Progenitor cell of endocrine pancreas (in vitro differentiated cells): Measurements from ENCODE around the gene GJB1. TPM values are rescaled to one million over a fixed set of nuclear protein-coding genes. Genes with fewer than 3 reads are reported as not detected.
"Not testable (repeated sequence)": the region's sequence is repeated elsewhere in the genome, so short reads cannot be mapped to it uniquely, and the experiment has no call there.

Source experiments
- DNase-seq: peaks from one replicate; pipeline ENCODE4 v3.0.0; 2021; ENCODE audit warnings: low spot score; ENCODE audit not compliant: unreplicated experiment
- H3K27ac Mint-ChIP-seq: 2 replicates; pipeline ENCODE4 v1.8.0; 2021; ENCODE audit warnings: mild to moderate bottlenecking, moderate library complexity, mixed read lengths
- H3K27me3 Mint-ChIP-seq: 2 replicates; pipeline ENCODE4 v1.8.0; 2021; ENCODE audit warnings: mixed read lengths
- H3K36me3 Mint-ChIP-seq: 2 replicates; pipeline ENCODE4 v1.8.0; 2022; ENCODE audit warnings: mixed read lengths; ENCODE audit not compliant: insufficient read depth
- H3K4me1 Mint-ChIP-seq: 2 replicates; pipeline ENCODE4 v1.8.0; 2021; ENCODE audit warnings: low read depth, mixed read lengths
- H3K4me3 Mint-ChIP-seq: 2 replicates; pipeline ENCODE4 v1.8.0; 2021; ENCODE audit warnings: low read depth, mild to moderate bottlenecking, moderate library complexity, mixed read lengths
- H3K9me3 Mint-ChIP-seq: 2 replicates; pipeline ENCODE4 v1.8.0; 2021; ENCODE audit warnings: low read depth, mixed read lengths
- total RNA-seq: library from RNA; stranded (reverse); gene quantifications from 2 replicates; pipeline ENCODE4 v1.2.1, GENCODE V29; 2021
- TF ChIP-seq, protein P1 (sequence below): fragments of 200-600 bp; sonication (generic); IDR thresholded peaks from one replicate; pipeline ENCODE4 v1.5.0; 2021; ENCODE audit warnings: antibody characterized with exemption, mild to moderate bottlenecking; ENCODE audit not compliant: unreplicated experiment

The GJB1 gene
- total RNA-seq, 1 donor from 2014 or later: 22.2 TPM

DNA sequence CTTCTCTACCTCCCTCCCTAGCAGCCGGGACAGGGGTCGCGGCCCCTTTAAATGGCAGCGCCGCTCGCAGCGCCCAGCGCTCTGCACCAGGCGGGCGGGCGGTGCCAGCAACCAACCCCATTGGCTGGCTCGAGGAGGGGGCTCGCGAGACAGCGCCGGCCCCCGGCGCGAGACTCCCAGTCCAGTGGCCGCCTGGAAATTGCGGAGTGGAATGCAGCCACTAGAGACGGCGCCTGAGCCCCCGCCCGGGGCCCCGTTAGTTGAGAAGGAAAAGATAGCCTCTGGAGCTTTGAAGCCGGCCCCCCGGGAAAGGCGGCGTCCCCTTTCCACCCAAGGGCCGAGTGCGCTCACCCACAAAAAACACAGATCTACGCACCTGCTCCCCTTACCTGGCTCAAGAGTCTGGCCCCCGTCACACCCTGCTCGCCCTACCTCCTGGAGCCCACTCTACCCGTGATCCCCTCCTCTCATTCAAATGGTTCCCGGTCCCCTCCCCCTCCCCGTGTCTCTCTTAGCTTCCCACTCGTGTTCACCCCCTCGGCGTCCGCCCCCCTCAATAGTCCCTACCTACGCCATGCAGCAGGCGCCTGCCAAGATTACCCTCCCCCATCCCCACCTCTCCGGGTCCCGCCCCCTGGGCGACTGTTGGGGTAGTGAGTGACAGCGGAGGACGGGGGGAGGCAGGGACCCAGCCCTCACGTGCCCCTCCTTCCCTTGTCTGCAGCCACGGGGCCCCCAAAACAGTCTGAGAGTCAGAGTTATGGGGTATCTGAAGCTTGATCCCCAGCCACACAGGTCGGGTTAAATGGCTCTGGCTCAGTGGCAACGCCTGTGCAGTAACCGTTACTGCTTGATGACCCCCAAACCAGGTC, 31.3 kb downstream of the GJB1 start, which contains the start of gene ZMYM3:
Gene ZMYM3 (minus strand): TSS at position 49 of the 872 bp plus-strand sequence. CDS start 885 bp downstream, outside the sequence.
- peaks cover 7% of the 10 kb centered on the region for H3K9me3 Mint-ChIP-seq
- peaks cover 6% of the 10 kb centered on the region for H3K36me3 Mint-ChIP-seq
- H3K4me1 Mint-ChIP-seq: peaks cover 22% of the 10 kb centered on the region
- H3K27ac Mint-ChIP-seq: peak within 1 kb of the TSS; percentile 91
- H3K27me3 Mint-ChIP-seq: no peaks in the 10 kb centered on the region
- H3K4me3 Mint-ChIP-seq: peak within 1 kb of the TSS; percentile 96
- DNase-seq: peak; percentile 70
- TF ChIP-seq, protein P1, sequence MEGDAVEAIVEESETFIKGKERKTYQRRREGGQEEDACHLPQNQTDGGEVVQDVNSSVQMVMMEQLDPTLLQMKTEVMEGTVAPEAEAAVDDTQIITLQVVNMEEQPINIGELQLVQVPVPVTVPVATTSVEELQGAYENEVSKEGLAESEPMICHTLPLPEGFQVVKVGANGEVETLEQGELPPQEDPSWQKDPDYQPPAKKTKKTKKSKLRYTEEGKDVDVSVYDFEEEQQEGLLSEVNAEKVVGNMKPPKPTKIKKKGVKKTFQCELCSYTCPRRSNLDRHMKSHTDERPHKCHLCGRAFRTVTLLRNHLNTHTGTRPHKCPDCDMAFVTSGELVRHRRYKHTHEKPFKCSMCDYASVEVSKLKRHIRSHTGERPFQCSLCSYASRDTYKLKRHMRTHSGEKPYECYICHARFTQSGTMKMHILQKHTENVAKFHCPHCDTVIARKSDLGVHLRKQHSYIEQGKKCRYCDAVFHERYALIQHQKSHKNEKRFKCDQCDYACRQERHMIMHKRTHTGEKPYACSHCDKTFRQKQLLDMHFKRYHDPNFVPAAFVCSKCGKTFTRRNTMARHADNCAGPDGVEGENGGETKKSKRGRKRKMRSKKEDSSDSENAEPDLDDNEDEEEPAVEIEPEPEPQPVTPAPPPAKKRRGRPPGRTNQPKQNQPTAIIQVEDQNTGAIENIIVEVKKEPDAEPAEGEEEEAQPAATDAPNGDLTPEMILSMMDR: no peak

DNA sequence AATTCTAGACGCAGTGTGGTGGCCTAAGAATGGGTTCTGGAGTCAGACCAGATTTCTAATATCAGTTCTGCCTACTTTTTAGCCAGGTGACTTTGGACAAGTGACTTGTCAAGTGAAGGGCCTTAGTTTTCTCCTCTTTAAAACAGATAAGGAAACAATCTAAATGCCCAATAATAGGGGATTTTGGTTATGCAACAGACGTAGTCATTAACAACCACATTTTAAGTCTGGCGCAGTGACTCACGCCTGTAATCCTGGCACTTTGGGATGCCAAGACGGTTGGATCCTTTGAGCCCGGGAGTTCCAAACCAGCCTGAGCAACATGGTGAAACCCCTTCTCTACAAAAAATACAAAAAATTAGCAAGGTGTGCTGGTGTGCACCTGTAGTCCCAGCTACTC, 33.0 kb downstream of the GJB1 start:
- Mint-ChIP-seq H3K4me1 (peaks cover 22% of the 10 kb centered on the region), H3K9me3 (peaks cover 4% of the 10 kb centered on the region), H3K27me3 (no peaks in the 10 kb centered on the region), H3K27ac (peak overlapping the region; percentile 91), H3K36me3 (peaks cover under 1% of the 10 kb centered on the region), H3K4me3 (peak overlapping the region; percentile 96)
- DNase-seq: no peak
- TF ChIP-seq, protein P1: no peak

DNA sequence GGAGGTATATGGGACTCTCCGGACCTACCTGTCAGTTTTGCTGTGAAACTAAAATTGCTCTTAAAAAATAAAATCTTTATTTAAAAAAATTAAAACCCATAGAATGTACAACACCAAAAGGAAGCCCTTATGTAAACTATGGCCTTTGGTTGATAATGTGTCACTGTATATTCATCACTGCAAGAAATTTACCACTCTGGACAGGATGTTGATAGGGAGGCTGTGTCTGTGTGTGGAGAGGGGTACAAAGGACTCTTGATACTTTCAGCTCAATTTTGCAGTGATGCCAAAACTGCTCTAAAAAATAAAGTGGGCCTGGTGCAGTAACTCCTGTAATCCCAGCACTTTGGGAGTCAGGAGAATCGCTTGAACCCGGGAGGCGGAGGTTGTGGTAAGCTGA, 33.8 kb downstream of the GJB1 start:
- TF ChIP-seq, protein P1: no peak

DNA sequence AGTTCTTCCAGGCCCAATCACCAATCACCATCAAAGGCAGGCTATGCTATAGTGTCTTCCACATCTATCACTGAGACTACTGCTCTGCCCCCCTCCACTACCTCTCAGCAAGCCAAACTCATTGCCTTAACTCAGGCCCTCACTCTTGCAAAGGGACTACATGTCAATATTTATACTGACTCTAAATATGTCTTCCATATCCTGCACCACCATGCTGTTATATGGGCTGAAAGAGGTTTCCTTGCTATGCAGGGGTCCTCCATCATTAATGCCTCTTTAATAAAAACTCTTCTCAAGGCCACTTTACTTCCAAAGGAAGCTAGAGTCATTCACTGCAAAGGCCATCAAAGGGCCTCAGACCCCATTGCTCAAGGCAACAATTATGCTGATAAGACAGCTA, 45.6 kb downstream of the GJB1 start:
- not testable (repeated sequence) for H3K27ac Mint-ChIP-seq, H3K27me3 Mint-ChIP-seq, H3K4me1 Mint-ChIP-seq, H3K36me3 Mint-ChIP-seq, H3K4me3 Mint-ChIP-seq, DNase-seq
- H3K9me3 Mint-ChIP-seq: peaks cover 25% of the 10 kb centered on the region

More for the DNA sequence above, 33.8 kb downstream of the GJB1 start:
- H3K27me3 Mint-ChIP-seq: no peaks in the 10 kb centered on the region
- DNase-seq: no peak
- no peaks in the 10 kb centered on the region for H3K36me3 Mint-ChIP-seq
- H3K27ac Mint-ChIP-seq: no peak overlapping the region
- peaks cover 21% of the 10 kb centered on the region for H3K4me1 Mint-ChIP-seq
- no peak overlapping the region for H3K4me3 Mint-ChIP-seq
- peaks cover 4% of the 10 kb centered on the region for H3K9me3 Mint-ChIP-seq

DNA sequence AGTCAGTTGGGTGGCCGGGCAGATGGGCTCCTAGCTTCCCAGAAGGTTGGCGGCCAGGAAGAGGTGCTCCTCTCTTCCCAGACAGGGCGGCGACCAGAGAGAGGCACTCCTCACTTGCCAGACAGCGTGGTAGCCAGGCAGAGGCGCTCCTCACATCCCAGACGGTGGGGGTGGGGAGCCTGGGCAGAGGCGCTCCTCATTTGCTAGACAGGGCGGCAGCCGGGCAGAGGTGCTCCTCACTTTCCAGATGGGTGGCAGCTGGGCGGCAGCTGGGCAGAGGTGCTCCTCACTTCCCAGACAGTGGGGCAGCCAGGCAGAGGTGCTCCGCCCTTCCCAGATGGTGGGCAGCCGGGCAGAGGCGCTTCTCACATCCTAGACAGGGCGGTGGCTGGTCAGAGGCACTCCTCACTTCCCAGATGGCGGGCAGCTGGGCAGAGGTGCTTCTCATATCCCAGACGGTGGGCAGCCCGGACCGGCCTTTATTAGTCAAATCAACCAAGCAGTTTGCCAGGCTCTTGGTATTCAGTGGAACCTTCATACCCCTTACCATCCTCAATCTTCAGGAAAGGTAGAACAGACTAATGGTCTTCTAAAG, 46.9 kb downstream of the GJB1 start:
- Mint-ChIP-seq H3K27me3 (no peaks in the 10 kb centered on the region), H3K36me3 (peaks cover 6% of the 10 kb centered on the region), H3K9me3 (peaks cover 21% of the 10 kb centered on the region), H3K4me1 (peaks cover 2% of the 10 kb centered on the region), H3K27ac (no peak overlapping the region), H3K4me3 (no peak overlapping the region)
- TF ChIP-seq, protein P1: no peak
- DNase-seq: no peak

DNA sequence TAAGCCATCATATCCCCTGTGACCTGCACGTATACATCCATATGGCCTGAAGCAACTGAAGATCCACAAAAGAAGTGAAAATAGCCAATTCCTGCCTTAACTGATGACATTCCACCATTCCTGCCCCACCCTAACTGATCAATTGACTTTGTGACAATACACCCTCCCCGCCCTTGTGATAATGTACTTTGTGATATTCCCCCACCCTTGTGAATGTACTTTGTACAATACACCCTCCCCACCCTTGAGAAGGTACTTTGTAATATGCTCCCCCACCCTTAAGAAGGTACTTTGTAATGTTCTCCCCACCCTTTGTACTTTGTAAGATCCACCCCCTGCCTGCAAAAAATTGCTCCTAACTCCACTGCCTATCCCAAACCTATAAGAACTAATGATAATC, 49.3 kb downstream of the GJB1 start:
- H3K36me3 Mint-ChIP-seq, DNase-seq, H3K4me3 Mint-ChIP-seq, H3K27me3 Mint-ChIP-seq, H3K4me1 Mint-ChIP-seq, H3K27ac Mint-ChIP-seq: not testable (repeated sequence)
- H3K9me3 Mint-ChIP-seq: peaks cover 17% of the 10 kb centered on the region

Other genes with a start within 250 kb of the GJB1 start
- gene SNX12, start 154.9 kb upstream of the GJB1 start, total RNA-seq: 68.9 and 77.0 TPM in 2 replicates
- gene FOXO4, start 127.4 kb upstream of the GJB1 start, total RNA-seq: 35.1 and 41.0 TPM in 2 replicates
- not detected in 2 replicates for gene CXorf65, start 116.5 kb upstream of the GJB1 start, total RNA-seq
- 0.16 and 0.41 TPM in 2 replicates for gene IL2RG, start 111.6 kb upstream of the GJB1 start, total RNA-seq
- gene MED12, start 104.6 kb upstream of the GJB1 start, total RNA-seq: 106 and 123 TPM in 2 replicates
- 5.9 and 7.8 TPM in 2 replicates for gene NLGN3, start 78.4 kb upstream of the GJB1 start, total RNA-seq
- 88.9 and 92.4 TPM in 2 replicates for gene ZMYM3, start 30.9 kb downstream of the GJB1 start, total RNA-seq
- gene NONO, start 60.4 kb downstream of the GJB1 start, total RNA-seq: 754 and 795 TPM in 2 replicates
- gene ITGB1BP2, start 78.5 kb downstream of the GJB1 start, total RNA-seq: 5.8 and 6.6 TPM in 2 replicates
- gene TAF1, start 143.1 kb downstream of the GJB1 start, total RNA-seq: 34.6 and 38.6 TPM in 2 replicates